Stimulated activated CD4-positive, alpha-beta T cell treated with anti-CD3 and anti-CD28 coated beads, TNF-alpha, amount 100 ng/mL, for 1 hour (primary cell): ENCODE measurements around the gene CAMK1D.
"Not testable (repeated sequence)": the region's sequence is repeated elsewhere in the genome, so short reads cannot be mapped to it uniquely, and the experiment has no call there.

Source experiments
- DNase-seq, 3 donors: peaks; one replicate each; pipeline ENCODE4 v3.0.0-alpha.2; 2020; ENCODE audit warnings: low read depth in 3 of 3, low spot score in 1 of 3

CAMK1D gene

GRCh38 chr10:12742771-12743170 lies 393.4 kb downstream of the CAMK1D start:
- no peak for DNase-seq

DNA sequence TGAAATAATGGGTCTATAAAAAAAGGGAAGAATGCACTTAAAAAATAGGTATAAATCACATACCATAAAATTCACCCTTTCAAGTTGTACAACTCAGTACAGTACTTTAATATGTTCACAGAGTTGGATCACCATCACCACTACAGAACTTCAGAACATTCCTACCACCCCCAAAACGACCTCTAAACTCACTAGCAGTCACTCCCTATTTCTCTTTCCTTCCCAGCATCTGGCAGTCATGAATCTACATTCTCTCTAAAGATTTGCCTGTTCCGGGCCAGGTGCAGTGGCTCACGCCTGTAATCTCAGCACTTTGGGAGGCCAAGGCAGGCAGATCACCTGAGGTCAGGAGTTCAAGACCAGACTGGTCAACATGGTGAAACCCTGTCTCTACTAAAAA lies 394.1 kb downstream of the CAMK1D start:
- DNase-seq = not testable (repeated sequence)

DNA sequence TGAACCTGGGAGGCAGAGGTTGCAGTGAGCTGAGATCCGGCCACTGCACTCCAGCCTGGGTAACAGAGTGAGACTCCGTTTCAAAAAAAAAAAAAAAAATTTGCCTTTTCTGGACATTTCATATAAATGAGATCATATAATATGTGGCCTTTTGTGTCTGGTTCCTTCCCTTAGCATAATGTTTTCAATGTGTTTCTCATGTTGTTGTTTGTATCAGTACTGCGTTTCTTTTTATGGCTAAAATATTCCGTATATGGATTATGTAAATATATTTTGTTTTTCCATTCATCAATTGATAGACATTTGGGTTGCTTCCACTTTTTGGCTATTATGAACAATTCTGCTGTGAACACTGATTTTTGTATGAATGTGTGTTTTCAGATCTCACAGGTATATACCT lies 394.6 kb downstream of the CAMK1D start:
- DNase-seq = no peak

GRCh38 chr10:12748186-12748585 lies 398.8 kb downstream of the CAMK1D start:
- no peak for DNase-seq

GRCh38 chr10:12749760-12750478 lies 400.6 kb downstream of the CAMK1D start:
- no peak for DNase-seq

GRCh38 chr10:12750526-12751201 lies 401.3 kb downstream of the CAMK1D start:
- no peak for DNase-seq

- no peak for DNase-seq
These were observed 405.7 kb downstream of the CAMK1D start for GRCh38 chr10:12755075-12755474.

- no peak for DNase-seq
These were observed 408.0 kb downstream of the CAMK1D start for GRCh38 chr10:12757351-12757750.

DNA sequence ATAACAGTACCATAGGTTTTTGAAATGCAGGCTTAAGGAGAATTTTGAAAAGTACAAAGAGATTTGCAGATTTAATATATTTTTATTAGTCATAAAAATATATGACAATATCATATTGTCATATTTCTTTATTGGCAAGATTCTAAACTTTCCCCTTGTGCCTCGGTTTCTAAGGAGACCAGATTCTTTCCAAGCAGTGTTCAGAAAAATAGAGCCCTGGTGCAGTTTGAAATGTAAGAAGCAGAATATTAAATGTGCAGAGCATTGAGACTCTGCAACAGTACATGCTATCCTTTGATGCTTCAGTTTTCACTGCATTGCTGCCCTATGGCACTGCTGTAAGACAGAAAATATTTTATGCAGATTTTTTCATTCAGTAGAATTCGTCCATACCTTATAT lies 408.9 kb downstream of the CAMK1D start:
- no peak for DNase-seq

- DNase-seq = no peak
These were observed 416.9 kb downstream of the CAMK1D start for GRCh38 chr10:12766223-12766622.

GRCh38 chr10:12768156-12769100 lies 419.1 kb downstream of the CAMK1D start:
- no peak for DNase-seq

DNA sequence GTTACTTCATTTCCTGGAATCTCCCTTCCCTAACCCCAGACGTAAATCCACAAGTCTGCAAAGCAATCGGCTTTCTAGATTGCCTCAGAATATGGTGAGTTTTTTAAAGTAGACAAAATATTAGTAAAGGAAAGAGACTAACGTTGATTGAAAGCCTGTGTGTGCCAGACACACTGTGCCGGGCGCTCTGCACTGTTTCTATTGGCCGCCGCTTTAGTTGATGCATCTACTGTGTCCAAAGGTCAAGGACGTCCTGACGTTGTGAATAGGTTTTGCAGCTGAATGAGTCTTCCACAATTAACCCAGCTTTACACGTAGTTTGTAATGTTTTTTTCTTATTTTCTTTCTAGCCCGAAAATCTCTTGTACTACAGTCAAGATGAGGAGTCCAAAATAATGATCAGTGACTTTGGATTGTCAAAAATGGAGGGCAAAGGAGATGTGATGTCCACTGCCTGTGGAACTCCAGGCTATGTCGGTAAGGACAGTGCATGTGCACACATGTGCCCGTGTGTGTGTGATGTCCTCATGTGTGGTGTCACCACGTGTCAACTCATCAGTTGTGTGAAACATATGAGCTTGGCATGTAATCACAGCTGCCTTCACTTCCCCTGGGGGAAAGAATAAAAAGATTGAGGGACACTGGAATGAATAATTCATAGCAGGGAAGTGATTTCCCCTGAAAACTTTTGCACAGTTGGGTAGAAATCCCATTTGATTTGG lies 420.1 kb downstream of the CAMK1D start:
- DNase-seq = no peak

DNA sequence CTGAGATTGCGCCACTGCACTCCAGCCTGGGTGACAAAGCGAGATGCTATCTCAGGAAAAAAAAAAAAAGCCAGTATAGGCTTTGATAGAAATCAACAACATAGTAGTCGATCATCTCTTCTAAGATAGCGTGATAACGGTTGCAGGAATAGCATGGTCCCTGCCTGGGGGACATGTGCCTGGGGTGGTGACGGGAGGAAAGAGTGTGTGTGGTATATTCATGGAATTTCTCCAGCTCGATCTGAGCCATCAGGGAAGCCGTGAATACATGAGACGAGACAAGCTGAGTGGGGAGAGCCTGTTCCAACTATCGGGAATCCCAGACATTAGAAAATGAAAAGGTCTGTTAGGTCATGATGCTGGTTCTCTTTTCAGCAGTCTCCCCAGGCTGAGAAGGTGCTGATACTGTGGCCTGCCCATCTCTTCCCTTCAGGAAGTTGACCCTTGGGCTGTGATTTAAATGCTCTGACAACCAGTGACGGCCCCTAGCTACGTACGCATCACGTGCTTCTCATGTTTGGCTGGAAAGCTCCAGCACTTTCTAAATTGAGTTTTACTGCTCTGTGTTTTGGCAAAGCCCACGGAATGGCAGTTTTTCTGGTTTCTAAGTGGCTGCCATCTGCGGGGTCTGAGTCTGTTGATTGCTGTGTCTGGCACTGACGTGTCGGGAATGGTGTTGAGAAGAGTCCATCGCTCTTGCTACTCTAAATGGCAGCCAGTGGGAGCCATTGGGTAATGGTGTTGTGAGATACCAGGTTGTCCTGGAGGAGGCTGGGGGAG lies 422.8 kb downstream of the CAMK1D start:
- DNase-seq = no peak

DNA sequence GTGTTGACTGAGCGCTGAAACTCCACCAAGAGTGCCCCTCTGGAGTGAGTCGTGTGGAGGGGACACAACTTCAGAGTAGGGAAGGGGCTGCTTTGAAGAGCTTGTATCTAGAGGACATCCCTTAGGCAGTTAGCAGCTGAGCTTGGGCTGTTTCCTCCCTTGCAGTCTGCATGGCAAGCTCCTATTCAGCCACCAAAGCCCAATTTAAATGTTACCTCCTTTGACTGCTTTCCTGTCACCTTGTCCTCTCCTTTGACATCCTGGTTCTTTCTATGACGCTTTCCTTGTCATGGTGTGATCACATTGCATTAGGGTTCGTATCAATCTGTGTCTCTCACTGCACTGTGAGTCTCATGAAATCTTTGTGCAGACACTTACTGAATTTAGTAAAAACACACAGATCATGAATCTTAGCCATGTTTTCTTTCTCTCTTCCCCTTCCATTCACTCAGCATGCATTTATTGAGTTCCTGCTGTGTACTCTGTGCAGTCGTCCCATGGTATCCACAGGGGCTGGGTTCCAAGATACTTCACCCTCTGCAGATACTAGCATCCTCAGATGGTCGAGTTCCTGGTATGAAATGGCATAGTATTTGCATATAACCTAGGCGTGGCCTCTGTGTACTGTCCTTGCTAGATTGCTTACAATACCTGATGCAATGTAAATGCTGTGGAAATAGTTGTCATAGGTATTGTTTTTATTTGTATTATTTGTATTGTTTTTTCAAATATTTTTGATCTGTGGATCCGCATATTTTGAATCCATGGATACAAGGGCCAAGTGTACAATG lies 423.6 kb downstream of the CAMK1D start:
- DNase-seq = no peak

- no peak for DNase-seq
These were observed 425.0 kb downstream of the CAMK1D start for GRCh38 chr10:12774204-12774894.

GRCh38 chr10:12777840-12778585 lies 428.7 kb downstream of the CAMK1D start:
- no peak for DNase-seq

GRCh38 chr10:12780634-12781601 lies 431.6 kb downstream of the CAMK1D start:
- no peak for DNase-seq
